GM21717 (cell line): Measurements from ENCODE around the gene ZKSCAN7.
"Not testable (repeated sequence)": the region's sequence is repeated elsewhere in the genome, so short reads cannot be mapped to it uniquely, and the experiment has no call there.

Source experiments
- ATAC-seq: cut with Tn5 transposase; IDR thresholded peaks from one replicate; pipeline ENCODE4 v1.9.1; 2021; ENCODE audit warnings: mild to moderate bottlenecking, moderate library complexity; ENCODE audit not compliant: unreplicated experiment

ZKSCAN7 gene

GRCh38 chr3:44571024-44571423 lies 16.0 kb downstream of the ZKSCAN7 start:
- no peak for ATAC-seq

GRCh38 chr3:44576613-44577012 lies 21.6 kb downstream of the ZKSCAN7 start:
- no peak for ATAC-seq

- ATAC-seq: not testable (repeated sequence)
Observed at GRCh38 chr3:44577354-44577952, 22.5 kb downstream of the ZKSCAN7 start.

- not testable (repeated sequence) for ATAC-seq
Observed at GRCh38 chr3:44578316-44578715, 23.3 kb downstream of the ZKSCAN7 start.

- not testable (repeated sequence) for ATAC-seq
Observed at GRCh38 chr3:44578924-44579515, 24.0 kb downstream of the ZKSCAN7 start.

- ATAC-seq: not testable (repeated sequence)
Observed at GRCh38 chr3:44579749-44580148, 24.8 kb downstream of the ZKSCAN7 start.

- ATAC-seq: not testable (repeated sequence)
Observed at GRCh38 chr3:44580971-44581370, 26.0 kb downstream of the ZKSCAN7 start.

GRCh38 chr3:44584646-44585501 lies 29.9 kb downstream of the ZKSCAN7 start, which contains the start of gene ZNF660:
ZNF660 (plus strand) TSS chr3:44584964; CDS start chr3:44594194, 9,230 bp downstream.
- no peak for ATAC-seq

GRCh38 chr3:44596621-44597020 lies 41.6 kb downstream of the ZKSCAN7 start:
- ATAC-seq: no peak

GRCh38 chr3:44601749-44602148 lies 46.8 kb downstream of the ZKSCAN7 start:
- no peak for ATAC-seq

- ATAC-seq: no peak
Observed at GRCh38 chr3:44612678-44613077, 57.7 kb downstream of the ZKSCAN7 start.
